Ovary (tissue), 3 donors: ENCODE measurements around the gene FPR1.

Experiments
- CTCF ChIP-seq, 3 donors: fragments of 450-650 bp in 2 of 3; fragments of 200-600 bp in 1 of 3; IDR thresholded peaks; one replicate each; pipeline versions ENCODE4 v1.5.1 to v1.8.0; 2016 to 2022; ENCODE audit warnings: antibody characterized with exemption in 3 of 3, mild to moderate bottlenecking in 1 of 3
- EP300 ChIP-seq: sonication (generic); formaldehyde crosslinking; IDR thresholded peaks from one replicate; pipeline ENCODE4 v1.6.1; 2017; ENCODE audit warnings: antibody characterized with exemption
- donor health status: DM: no; HTN: no; CAD: no.

- TF ChIP-seq CTCF (IDR thresholded peaks at IDR 0.05) (no peak), EP300 (no peak)
These were observed 50.1 kb downstream of the FPR1 start for GRCh38 chr19:51701468-51702100.
